Esophagus muscularis mucosa (tissue), 3 donors: ENCODE measurements around the gene CCDC88A.

Experiments
- POLR2AphosphoS5 ChIP-seq, 2 donors: sonication (generic); formaldehyde crosslinking; IDR thresholded peaks; one replicate each; pipeline ENCODE4 v1.6.1; 2017; ENCODE audit warnings: antibody characterized with exemption in 2 of 2
- TF ChIP-seq, protein P1 (sequence below), 3 experiments: fragments of 200-600 bp in 2 of 3; fragments of 450-650 bp in 1 of 3; sonication (generic) in 2 of 3; IDR thresholded peaks; one replicate each; pipeline ENCODE4 v1.5.1; 2017 to 2019; ENCODE audit warnings: antibody characterized with exemption in 3 of 3, mild to moderate bottlenecking in 2 of 3, moderate library complexity in 1 of 3

GRCh38 chr2:55384786-55385185 lies 34.9 kb downstream of the CCDC88A start:
- TF ChIP-seq, protein P1, sequence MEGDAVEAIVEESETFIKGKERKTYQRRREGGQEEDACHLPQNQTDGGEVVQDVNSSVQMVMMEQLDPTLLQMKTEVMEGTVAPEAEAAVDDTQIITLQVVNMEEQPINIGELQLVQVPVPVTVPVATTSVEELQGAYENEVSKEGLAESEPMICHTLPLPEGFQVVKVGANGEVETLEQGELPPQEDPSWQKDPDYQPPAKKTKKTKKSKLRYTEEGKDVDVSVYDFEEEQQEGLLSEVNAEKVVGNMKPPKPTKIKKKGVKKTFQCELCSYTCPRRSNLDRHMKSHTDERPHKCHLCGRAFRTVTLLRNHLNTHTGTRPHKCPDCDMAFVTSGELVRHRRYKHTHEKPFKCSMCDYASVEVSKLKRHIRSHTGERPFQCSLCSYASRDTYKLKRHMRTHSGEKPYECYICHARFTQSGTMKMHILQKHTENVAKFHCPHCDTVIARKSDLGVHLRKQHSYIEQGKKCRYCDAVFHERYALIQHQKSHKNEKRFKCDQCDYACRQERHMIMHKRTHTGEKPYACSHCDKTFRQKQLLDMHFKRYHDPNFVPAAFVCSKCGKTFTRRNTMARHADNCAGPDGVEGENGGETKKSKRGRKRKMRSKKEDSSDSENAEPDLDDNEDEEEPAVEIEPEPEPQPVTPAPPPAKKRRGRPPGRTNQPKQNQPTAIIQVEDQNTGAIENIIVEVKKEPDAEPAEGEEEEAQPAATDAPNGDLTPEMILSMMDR (IDR thresholded peaks at IDR 0.05): no peak
- no peak for TF ChIP-seq POLR2AphosphoS5 (IDR thresholded peaks at IDR 0.05)
